OCI-LY1 (cell line): ENCODE results near the gene RNASE4.
"Not testable (repeated sequence)": the region's sequence is repeated elsewhere in the genome, so short reads cannot be mapped to it uniquely, and the experiment has no call there.

Source experiments
- H2AFZ ChIP-seq: fragments of 200-600 bp; sonication (generic), shearing (Covaris generic); 2 replicates; pipeline ENCODE4 v1.6.0; 2014; ENCODE audit warnings: antibody characterized with exemption, mild to moderate bottlenecking, low read length
- H3F3A ChIP-seq: fragments of 200-600 bp; sonication (generic), shearing (Covaris generic); 2 replicates; pipeline ENCODE4 v1.6.0; 2014; ENCODE audit warnings: mild to moderate bottlenecking, antibody characterized with exemption, low read length, moderate library complexity; ENCODE audit not compliant: insufficient read depth
- H3K27ac ChIP-seq: fragments of 200-600 bp; sonication (generic); 2 replicates; pipeline ENCODE4 v1.5.1; 2014; ENCODE audit warnings: low read length, mixed run types, mild to moderate bottlenecking, low read depth; ENCODE audit not compliant: poor library complexity, severe bottlenecking
- H3K27me3 ChIP-seq: fragments of 200-600 bp; sonication (generic); 2 replicates; pipeline ENCODE4 v1.6.0; 2014; ENCODE audit warnings: antibody characterized with exemption, mild to moderate bottlenecking, low read length, moderate library complexity; ENCODE audit not compliant: insufficient read depth
- H3K36me3 ChIP-seq: fragments of 200-600 bp; sonication (generic); 2 replicates; pipeline ENCODE4 v1.6.1; 2014; ENCODE audit warnings: mild to moderate bottlenecking, antibody characterized with exemption, low read length, moderate library complexity, mixed read lengths; ENCODE audit not compliant: insufficient read depth
- H3K4me1 ChIP-seq: fragments of 200-600 bp; sonication (generic); 2 replicates; pipeline ENCODE4 v1.5.1; 2014; ENCODE audit warnings: mild to moderate bottlenecking, low read length, moderate library complexity; ENCODE audit not compliant: insufficient read depth, severe bottlenecking
- H3K4me2 ChIP-seq: fragments of 200-600 bp; sonication (generic), shearing (Covaris generic); 2 replicates; pipeline ENCODE4 v1.6.1; 2014; ENCODE audit warnings: low read length
- H3K4me3 ChIP-seq: fragments of 200-600 bp; sonication (generic); 2 replicates; pipeline ENCODE4 v1.5.1; 2014; ENCODE audit warnings: low read length, low read depth, mild to moderate bottlenecking, mixed read lengths; ENCODE audit not compliant: poor library complexity, severe bottlenecking
- H3K79me2 ChIP-seq: fragments of 200-600 bp; shearing (Covaris generic); 2 replicates; pipeline ENCODE4 v1.6.1; 2016; ENCODE audit warnings: mixed run types, low read length, mixed read lengths; ENCODE audit not compliant: insufficient read depth
- H3K9ac ChIP-seq: fragments of 200-600 bp; sonication (generic), shearing (Covaris generic); 2 replicates; pipeline ENCODE4 v1.6.1; 2014; ENCODE audit warnings: mild to moderate bottlenecking, low read length, mixed read lengths
- H3K9me2 ChIP-seq: fragments of 200-600 bp; sonication (generic), shearing (Covaris generic); 2 replicates; pipeline ENCODE4 v1.6.1; 2014; ENCODE audit warnings: low read depth, mild to moderate bottlenecking, low read length, mixed read lengths
- H3K9me3 ChIP-seq: fragments of 200-600 bp; shearing (Covaris generic); 2 replicates; pipeline ENCODE4 v1.6.1; 2014; ENCODE audit warnings: low read length, mixed read lengths
- H4K20me1 ChIP-seq: fragments of 200-600 bp; sonication (generic), shearing (Covaris generic); 2 replicates; pipeline ENCODE4 v1.6.0; 2016; ENCODE audit warnings: mild to moderate bottlenecking, low read length; ENCODE audit not compliant: insufficient read depth
- EZH2 ChIP-seq: fragments of 200-600 bp; sonication (generic), shearing (Covaris generic); IDR thresholded peaks from 2 replicates; pipeline ENCODE4 v1.8.0; 2017; ENCODE audit warnings: borderline replicate concordance, mixed run types, mild to moderate bottlenecking, antibody characterized with exemption, low read length, moderate library complexity, mixed read lengths
- TF ChIP-seq, protein P1 (sequence below): fragments of 200-600 bp; sonication (generic), shearing (Covaris generic); IDR thresholded peaks from 2 replicates; pipeline ENCODE4 v1.5.1; 2017; ENCODE audit warnings: mild to moderate bottlenecking, antibody characterized with exemption, low read length, moderate library complexity, mixed read lengths

The RNASE4 gene

GRCh38 chr14:20683891-20684661, at the start of gene RNASE4:
RNASE4 (plus strand) TSS chr14:20684560; CDS start chr14:20699372, 14,812 bp downstream.
- Histone ChIP-seq H3K36me3 (no peaks in the 10 kb centered on the region), H3K27ac (peak within 1 kb of the TSS; percentile 94), H3K79me2 (no peaks in the 10 kb centered on the region), H4K20me1 (no peaks in the 10 kb centered on the region), H2AFZ (peak within 1 kb of the TSS; percentile 8; the same call in 1 of the 2 replicates), H3F3A (no peaks in the 10 kb centered on the region), H3K4me3 (peak within 1 kb of the TSS; percentile 80), H3K9me2 (no peaks in the 10 kb centered on the region), H3K4me2 (peak within 1 kb of the TSS; percentile 87), H3K4me1 (peaks cover 35% of the 10 kb centered on the region), H3K27me3 (no peaks in the 10 kb centered on the region), H3K9ac (peak within 1 kb of the TSS; percentile 88), H3K9me3 (no peaks in the 10 kb centered on the region)
- TF ChIP-seq, protein P1, sequence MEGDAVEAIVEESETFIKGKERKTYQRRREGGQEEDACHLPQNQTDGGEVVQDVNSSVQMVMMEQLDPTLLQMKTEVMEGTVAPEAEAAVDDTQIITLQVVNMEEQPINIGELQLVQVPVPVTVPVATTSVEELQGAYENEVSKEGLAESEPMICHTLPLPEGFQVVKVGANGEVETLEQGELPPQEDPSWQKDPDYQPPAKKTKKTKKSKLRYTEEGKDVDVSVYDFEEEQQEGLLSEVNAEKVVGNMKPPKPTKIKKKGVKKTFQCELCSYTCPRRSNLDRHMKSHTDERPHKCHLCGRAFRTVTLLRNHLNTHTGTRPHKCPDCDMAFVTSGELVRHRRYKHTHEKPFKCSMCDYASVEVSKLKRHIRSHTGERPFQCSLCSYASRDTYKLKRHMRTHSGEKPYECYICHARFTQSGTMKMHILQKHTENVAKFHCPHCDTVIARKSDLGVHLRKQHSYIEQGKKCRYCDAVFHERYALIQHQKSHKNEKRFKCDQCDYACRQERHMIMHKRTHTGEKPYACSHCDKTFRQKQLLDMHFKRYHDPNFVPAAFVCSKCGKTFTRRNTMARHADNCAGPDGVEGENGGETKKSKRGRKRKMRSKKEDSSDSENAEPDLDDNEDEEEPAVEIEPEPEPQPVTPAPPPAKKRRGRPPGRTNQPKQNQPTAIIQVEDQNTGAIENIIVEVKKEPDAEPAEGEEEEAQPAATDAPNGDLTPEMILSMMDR, result no peak
- no peak for TF ChIP-seq EZH2

DNA sequence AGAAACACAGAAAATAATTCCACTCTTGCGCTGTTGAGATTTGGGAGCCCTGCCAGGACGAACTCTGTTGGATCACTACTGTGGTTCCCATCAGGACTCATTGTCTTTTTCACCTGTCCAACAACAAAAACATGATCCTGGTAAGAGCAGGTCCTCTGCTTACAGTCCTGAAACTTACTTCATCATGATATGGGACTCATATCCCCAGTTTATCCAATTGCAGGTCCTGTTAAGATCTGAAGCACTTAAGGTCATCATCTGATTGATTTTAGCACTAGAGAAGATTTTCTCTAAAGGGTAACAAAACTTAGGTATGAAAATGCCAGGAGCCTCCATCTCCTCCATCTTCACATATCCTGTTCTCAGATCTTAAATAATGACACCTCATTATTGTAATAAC, 42.8 kb upstream of the RNASE4 start, which contains the start of gene OR6S1:
TSS of gene OR6S1 (minus strand) at position 101 of the 400 bp plus-strand sequence. CDS start at position 101, 0 bp downstream.
- H3K9me3 ChIP-seq, result no peaks in the 10 kb centered on the region
- H3K4me3 ChIP-seq, result no peak within 1 kb of the TSS
- no peak within 1 kb of the TSS for H3K4me2 ChIP-seq
- no peaks in the 10 kb centered on the region for H3K36me3 ChIP-seq
- H3F3A ChIP-seq, result no peaks in the 10 kb centered on the region
- 0 out of 2 replicates have a peak, but pooled peaks cover 3% of the 10 kb centered on the region for H3K27me3 ChIP-seq
- no peaks in the 10 kb centered on the region for H4K20me1 ChIP-seq
- H2AFZ ChIP-seq, result no peak within 1 kb of the TSS
- no peaks in the 10 kb centered on the region for H3K9me2 ChIP-seq
- TF ChIP-seq, protein P1, result no peak
- TF ChIP-seq EZH2, result no peak
- H3K4me1 ChIP-seq, result no peaks in the 10 kb centered on the region
- no peak within 1 kb of the TSS for H3K27ac ChIP-seq
- H3K79me2 ChIP-seq, result no peaks in the 10 kb centered on the region
- H3K9ac ChIP-seq, result no peak within 1 kb of the TSS

DNA sequence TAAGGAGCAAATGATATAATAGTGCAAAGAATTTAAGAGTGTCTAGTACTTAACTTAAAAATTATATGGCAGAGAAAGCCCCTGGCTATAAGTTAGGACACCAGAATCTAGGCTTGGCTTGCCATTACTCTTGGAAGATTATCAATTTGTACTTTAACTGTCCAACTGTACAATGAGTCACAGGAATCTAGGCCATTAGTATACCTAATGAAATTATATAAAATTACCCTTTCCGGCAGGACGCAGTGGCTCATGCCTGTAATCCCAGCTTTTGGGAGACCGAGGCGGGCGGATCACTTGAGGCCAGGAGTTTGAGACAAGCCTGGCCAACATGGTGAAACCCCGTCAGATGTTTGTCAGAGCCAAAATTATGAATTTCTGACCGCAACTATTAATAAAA, 42.2 kb upstream of the RNASE4 start:
- H3K27me3 ChIP-seq, result 0 out of 2 replicates have a peak, but pooled peaks cover 3% of the 10 kb centered on the region
- H3K79me2 ChIP-seq, result no peaks in the 10 kb centered on the region
- H3K4me2 ChIP-seq, result no peak overlapping the region
- H3F3A ChIP-seq, result no peaks in the 10 kb centered on the region
- H3K36me3 ChIP-seq, result no peaks in the 10 kb centered on the region
- H3K9ac ChIP-seq, result no peak overlapping the region
- H3K4me1 ChIP-seq, result no peaks in the 10 kb centered on the region
- no peak overlapping the region for H3K4me3 ChIP-seq
- H3K27ac ChIP-seq, result no peak overlapping the region
- no peaks in the 10 kb centered on the region for H4K20me1 ChIP-seq
- H3K9me2 ChIP-seq, result no peaks in the 10 kb centered on the region
- no peaks in the 10 kb centered on the region for H3K9me3 ChIP-seq
- H2AFZ ChIP-seq, result no peak overlapping the region
- no peak for TF ChIP-seq EZH2
- TF ChIP-seq, protein P1, result no peak

DNA sequence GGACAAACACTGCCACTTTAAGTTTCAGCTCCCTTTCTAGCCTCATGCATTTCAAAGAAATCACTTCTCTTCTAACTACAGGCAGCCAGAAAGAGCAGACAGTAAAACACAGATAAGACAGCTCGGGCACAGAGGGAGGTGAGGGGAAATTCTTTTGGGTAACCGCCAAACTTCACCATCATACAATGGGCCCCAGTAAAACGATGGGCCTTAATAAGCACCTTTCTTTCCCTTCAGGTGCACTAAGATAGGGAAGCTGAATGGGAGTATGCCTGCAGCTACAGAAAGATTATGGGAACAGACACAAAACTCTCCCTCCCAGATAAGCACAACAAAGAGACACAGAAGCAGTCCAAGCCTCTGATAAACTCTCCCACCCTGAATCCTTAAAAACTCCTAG, 41.6 kb upstream of the RNASE4 start:
- not testable (repeated sequence) for H4K20me1 ChIP-seq, H3K27me3 ChIP-seq, H3K4me3 ChIP-seq, H3K4me1 ChIP-seq, H3K4me2 ChIP-seq, H3K36me3 ChIP-seq, H3K9ac ChIP-seq, H2AFZ ChIP-seq, H3K9me3 ChIP-seq, H3K79me2 ChIP-seq, H3F3A ChIP-seq, H3K9me2 ChIP-seq, H3K27ac ChIP-seq
